Dermis blood vessel endothelial cell (primary cell): ENCODE results near the gene OR2F1. TPM values are rescaled to one million over a fixed set of nuclear protein-coding genes. Genes with fewer than 3 reads are reported as not detected.
"Not testable (repeated sequence)": the region's sequence is repeated elsewhere in the genome, so short reads cannot be mapped to it uniquely, and the experiment has no call there.

Experiments used
- DNase-seq: peaks from one replicate; pipeline ENCODE4 v3.0.0; 2010
- total RNA-seq: library from RNA; depleted of rRNA; stranded (reverse); fragments of >200 nt; gene quantifications from 2 replicates; pipeline ENCODE4 v1.2.3, GENCODE V29; 2014

The OR2F1 gene
- total RNA-seq, 1 donor from 2014 or later: not detected

DNA sequence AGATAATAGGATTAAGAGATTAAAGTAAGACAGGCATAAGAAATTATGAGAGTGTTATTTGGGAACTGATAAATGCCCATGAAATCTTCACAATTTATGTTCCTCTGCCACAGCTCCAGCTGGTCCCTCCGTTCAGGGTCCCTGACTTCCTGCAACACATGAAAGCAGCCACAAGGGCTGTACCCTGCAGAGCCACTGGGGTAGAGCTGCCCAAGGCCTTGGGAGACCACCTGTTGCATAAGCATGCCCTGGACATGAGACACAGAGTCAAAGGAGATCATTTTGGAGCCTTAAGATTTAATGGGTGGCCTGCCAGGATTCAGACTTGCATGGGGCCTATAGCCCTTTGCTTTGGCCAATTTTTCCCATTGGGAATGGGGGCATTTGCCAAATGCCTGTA lies 56.2 kb downstream of the OR2F1 start:
- not testable (repeated sequence) for DNase-seq

DNA sequence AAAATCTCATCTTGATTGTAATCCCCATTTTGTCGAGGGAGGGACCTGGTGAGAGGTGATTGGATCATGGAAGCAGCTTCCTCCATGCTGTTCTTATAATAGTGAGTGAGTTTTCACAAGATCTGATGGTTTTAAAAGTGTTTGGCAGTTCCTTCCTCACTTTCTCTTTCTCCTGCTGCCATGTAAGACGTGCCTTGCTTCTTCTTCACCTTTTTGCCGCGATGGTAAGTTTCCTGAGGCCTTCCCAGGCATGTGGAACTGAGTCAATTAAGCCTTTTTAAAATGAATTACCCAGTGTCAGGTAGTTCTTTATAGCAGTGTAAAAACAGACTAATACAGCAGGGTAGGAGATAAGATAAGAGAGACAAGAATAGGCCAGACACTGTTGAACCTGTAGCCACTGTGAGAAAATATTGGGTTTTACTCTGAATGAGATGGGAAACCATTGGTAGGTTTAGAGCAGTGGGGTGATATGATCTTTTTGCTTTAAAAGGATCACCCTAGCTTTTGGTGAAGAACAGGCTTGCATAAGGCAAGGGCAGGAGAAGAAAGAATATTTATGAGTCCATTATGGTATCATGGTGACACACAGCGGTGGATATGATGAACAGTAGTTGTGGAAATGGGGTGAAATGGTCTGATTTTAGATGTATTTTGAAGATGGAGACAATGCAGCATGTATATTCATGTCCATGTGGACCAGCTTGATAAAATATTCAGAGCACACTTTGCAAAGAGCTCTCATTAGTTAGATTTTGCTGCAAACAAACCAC lies 57.0 kb downstream of the OR2F1 start:
- peak; percentile 29 for DNase-seq

Other genes starting within 250 kb of the OR2F1 start
- 0.42 and 0.68 TPM in 2 replicates for gene CTAGE6, start 197.1 kb upstream of the OR2F1 start, total RNA-seq
- 59.4 and 75.6 TPM in 2 replicates for gene TCAF1, start 52.7 kb upstream of the OR2F1 start, total RNA-seq
- not detected in 2 replicates for gene OR2F2, start 19.6 kb upstream of the OR2F1 start, total RNA-seq
- gene OR6B1, start 45.5 kb downstream of the OR2F1 start, total RNA-seq: not detected in 2 replicates
- gene OR2A5, start 94.1 kb downstream of the OR2F1 start, total RNA-seq: not detected in 2 replicates
- gene OR2A25, start 115.0 kb downstream of the OR2F1 start, total RNA-seq: not detected in 2 replicates
- not detected in 2 replicates for gene OR2A12, start 131.4 kb downstream of the OR2F1 start, total RNA-seq
- gene OR2A2, start 154.7 kb downstream of the OR2F1 start, total RNA-seq: not detected in 2 replicates
- gene OR2A14, start 168.3 kb downstream of the OR2F1 start, total RNA-seq: not detected in 2 replicates
- gene CTAGE4, start 228.6 kb downstream of the OR2F1 start, total RNA-seq: 0.17 TPM in 1 of 2 replicates, not detected in the other
- under 0.01 and 0.23 TPM in 2 replicates for gene ARHGEF35, start 241.0 kb downstream of the OR2F1 start, total RNA-seq